ENCODE results near the gene SELENOW. TPM values are rescaled to one million over a fixed set of nuclear protein-coding genes. Genes with fewer than 3 reads are reported as not detected.

Gene SELENOW
- total RNA-seq, 3 donors from 2014 or later, result 297 to 525 (median 450) TPM

DNA sequence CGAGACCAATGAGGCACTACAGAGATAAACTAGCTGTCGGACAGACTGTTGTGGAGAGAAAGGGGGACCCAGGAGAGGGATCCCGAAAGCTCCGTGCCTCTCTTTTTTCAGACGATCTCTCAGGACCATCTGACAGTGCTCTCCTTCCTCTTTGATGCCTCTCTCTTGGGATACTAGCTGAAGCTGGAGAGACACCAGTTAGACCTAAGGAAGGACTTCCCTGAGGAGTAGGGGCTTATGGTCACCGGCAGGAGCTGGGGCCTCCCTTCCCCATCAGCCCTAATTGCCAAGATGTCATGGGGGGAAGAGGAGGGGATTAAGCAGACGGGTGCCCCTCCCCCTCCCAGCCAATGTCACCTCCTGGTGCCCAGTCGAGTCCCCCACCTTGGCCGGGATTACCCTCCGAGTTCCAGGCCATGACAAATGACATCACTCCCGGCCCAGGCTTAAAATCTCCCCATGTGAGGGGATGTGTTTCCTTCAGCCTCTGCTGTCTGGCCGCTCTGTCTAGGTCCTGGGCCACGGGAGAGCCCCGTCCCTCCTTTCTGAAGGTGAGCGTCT, 43.0 kb downstream of the SELENOW start, which contains the start of gene CRX:
CRX (plus strand) TSS at position 478 of the 561 bp plus-strand sequence. CDS start 12,507 bp downstream, outside the sequence.
- H3K9me3 ChIP-seq, result peaks cover 0 to under 1% of the 10 kb centered on the region in 2 donors
- no peak for DNase-seq (ENCODE audit: low spot score in 2 of 2)
- H3K27me3 ChIP-seq, result peaks cover 0 to 21% of the 10 kb centered on the region in 2 donors
- TF ChIP-seq POLR2AphosphoS5 (IDR thresholded peaks at IDR 0.05) (no peak), POLR2A (IDR thresholded peaks at IDR 0.05) (no peak)
- TF ChIP-seq, protein P1, sequence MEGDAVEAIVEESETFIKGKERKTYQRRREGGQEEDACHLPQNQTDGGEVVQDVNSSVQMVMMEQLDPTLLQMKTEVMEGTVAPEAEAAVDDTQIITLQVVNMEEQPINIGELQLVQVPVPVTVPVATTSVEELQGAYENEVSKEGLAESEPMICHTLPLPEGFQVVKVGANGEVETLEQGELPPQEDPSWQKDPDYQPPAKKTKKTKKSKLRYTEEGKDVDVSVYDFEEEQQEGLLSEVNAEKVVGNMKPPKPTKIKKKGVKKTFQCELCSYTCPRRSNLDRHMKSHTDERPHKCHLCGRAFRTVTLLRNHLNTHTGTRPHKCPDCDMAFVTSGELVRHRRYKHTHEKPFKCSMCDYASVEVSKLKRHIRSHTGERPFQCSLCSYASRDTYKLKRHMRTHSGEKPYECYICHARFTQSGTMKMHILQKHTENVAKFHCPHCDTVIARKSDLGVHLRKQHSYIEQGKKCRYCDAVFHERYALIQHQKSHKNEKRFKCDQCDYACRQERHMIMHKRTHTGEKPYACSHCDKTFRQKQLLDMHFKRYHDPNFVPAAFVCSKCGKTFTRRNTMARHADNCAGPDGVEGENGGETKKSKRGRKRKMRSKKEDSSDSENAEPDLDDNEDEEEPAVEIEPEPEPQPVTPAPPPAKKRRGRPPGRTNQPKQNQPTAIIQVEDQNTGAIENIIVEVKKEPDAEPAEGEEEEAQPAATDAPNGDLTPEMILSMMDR (IDR thresholded peaks at IDR 0.05), result no peak
- H3K4me1 ChIP-seq, result no peaks in the 10 kb centered on the region
- intact Hi-C loops (cut with DNase I; ENCODE audit: low total_unique reads), result no loop called here
- H3K4me3 ChIP-seq, result no peak within 1 kb of the TSS
- no peak within 1 kb of the TSS for H3K27ac ChIP-seq
- H3K36me3 ChIP-seq, result no peaks in the 10 kb centered on the region

DNA sequence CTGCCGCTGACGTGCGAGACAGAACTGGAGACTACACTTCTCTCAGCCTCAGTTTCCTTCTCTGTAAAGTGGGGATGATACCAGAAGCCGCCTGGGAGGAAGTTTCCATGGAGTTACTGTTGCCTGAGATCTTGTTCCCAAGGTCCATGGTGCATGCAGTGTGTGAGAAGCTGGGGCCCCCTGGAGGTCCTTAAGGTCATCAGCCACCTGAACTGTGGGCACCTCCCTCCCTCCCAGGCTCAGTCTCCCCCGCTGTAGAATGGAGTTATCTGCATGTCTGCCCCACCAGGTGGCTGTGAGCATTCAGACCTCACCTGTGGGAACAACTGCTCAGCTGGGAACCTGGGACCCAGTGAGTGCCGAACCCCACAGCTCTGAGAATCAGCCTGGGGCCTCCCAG, 45.9 kb downstream of the SELENOW start:
- no peak for DNase-seq (ENCODE audit: low spot score in 2 of 2)
- peaks cover 4 to 6% of the 10 kb centered on the region in 2 donors for H3K9me3 ChIP-seq
- intact Hi-C loops (cut with DNase I; ENCODE audit: low total_unique reads), result no loop called here
- H3K36me3 ChIP-seq, result no peaks in the 10 kb centered on the region
- no peak overlapping the region for H3K27ac ChIP-seq
- TF ChIP-seq, protein P1 (IDR thresholded peaks at IDR 0.05), result no peak
- TF ChIP-seq POLR2A (IDR thresholded peaks at IDR 0.05) (no peak), POLR2AphosphoS5 (IDR thresholded peaks at IDR 0.05) (no peak)
- H3K4me3 ChIP-seq, result no peak overlapping the region
- H3K4me1 ChIP-seq, result no peaks in the 10 kb centered on the region
- H3K27me3 ChIP-seq, result peaks cover 0 to 17% of the 10 kb centered on the region in 2 donors

DNA sequence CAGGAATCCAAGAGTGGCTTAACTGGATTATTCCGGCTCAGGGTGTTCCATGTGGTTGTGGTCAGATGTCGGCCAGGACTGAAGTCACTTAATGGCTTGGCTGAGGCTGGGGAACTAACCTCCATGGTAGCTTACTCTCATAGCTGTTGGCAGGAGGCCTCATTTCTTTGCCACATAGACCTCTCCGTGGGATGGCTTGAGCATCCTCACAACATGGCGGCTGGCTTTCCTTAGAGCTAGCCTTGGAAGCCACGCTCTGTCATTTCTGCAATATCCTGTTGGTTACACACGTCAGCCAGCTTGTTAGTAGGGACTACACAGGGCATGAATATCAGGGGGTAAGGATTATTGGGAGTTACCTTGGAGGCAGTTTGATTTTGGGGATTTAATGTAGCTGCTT, 48.3 kb downstream of the SELENOW start:
- Histone ChIP-seq H3K27ac (no peak overlapping the region), H3K27me3 (no peaks in the 10 kb centered on the region), H3K9me3 (peaks cover 4 to 6% of the 10 kb centered on the region in 2 donors), H3K4me3 (no peak overlapping the region), H3K36me3 (no peaks in the 10 kb centered on the region), H3K4me1 (no peaks in the 10 kb centered on the region)
- DNase-seq (ENCODE audit: low spot score in 2 of 2), result no peak
- intact Hi-C loops (cut with DNase I; ENCODE audit: low total_unique reads), result no loop called here
- no peak for TF ChIP-seq POLR2AphosphoS5 (IDR thresholded peaks at IDR 0.05)
- TF ChIP-seq POLR2A (IDR thresholded peaks at IDR 0.05), result no peak
- TF ChIP-seq, protein P1 (IDR thresholded peaks at IDR 0.05), result no peak

DNA sequence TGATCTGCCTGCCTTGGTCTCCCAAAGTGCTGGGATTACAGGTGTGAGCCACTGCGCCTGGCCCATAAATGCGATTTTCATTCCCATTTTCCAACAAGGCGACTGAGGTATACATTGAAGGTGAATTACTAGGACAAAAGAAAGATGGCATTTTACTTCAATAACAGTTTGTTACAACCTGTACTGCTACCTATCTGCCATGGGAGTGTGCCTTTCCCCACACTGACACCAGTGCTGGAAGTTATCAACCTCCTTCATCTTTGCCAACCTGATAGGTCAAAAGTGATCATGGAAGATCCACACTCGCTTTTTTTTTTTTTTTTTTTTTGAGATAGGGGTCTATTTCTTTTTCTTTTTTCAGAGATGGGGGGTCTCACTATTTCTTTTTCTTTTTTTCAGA, 54.2 kb downstream of the SELENOW start:
- H3K4me1 ChIP-seq, result no peaks in the 10 kb centered on the region
- H3K27me3 ChIP-seq, result no peaks in the 10 kb centered on the region
- H3K4me3 ChIP-seq, result no peak overlapping the region
- H3K36me3 ChIP-seq, result no peaks in the 10 kb centered on the region
- DNase-seq (ENCODE audit: low spot score in 2 of 2), result no peak
- TF ChIP-seq POLR2A (IDR thresholded peaks at IDR 0.05) (no peak), POLR2AphosphoS5 (IDR thresholded peaks at IDR 0.05) (no peak)
- TF ChIP-seq, protein P1 (IDR thresholded peaks at IDR 0.05), result no peak
- intact Hi-C loops (cut with DNase I; ENCODE audit: low total_unique reads), result no loop called here
- H3K27ac ChIP-seq, result no peak overlapping the region
- H3K9me3 ChIP-seq, result no peaks in the 10 kb centered on the region

Other genes starting within 250 kb of the SELENOW start
- gene ZNF541, start 205.6 kb upstream of the SELENOW start, total RNA-seq, result 1 to 10 TPM in 1 of 3 donors, under 1 TPM in 1, not detected in 1; 0.15 to 1.4 TPM
- 1 to 10 TPM; 4.2 to 8.3 (median 7.5) TPM for gene BICRA, start 169.6 kb upstream of the SELENOW start, total RNA-seq
- gene EHD2, start 65.3 kb upstream of the SELENOW start, total RNA-seq, result 100 to 1,000 TPM in 1 of 3 donors, 10 to 100 TPM in 2; 38.8 to 121 (median 67.2) TPM
- gene NOP53, start 33.2 kb upstream of the SELENOW start, total RNA-seq, result 100 to 1,000 TPM; 391 to 498 (median 457) TPM
- not detected for gene TPRX1, start 25.8 kb downstream of the SELENOW start, total RNA-seq
- gene CRX, start 43.2 kb downstream of the SELENOW start, total RNA-seq, result not detected
- not detected for gene TPRX2, start 80.5 kb downstream of the SELENOW start, total RNA-seq
- gene SULT2A1, start 107.6 kb downstream of the SELENOW start, total RNA-seq, result not detected
- gene BSPH1, start 213.5 kb downstream of the SELENOW start, total RNA-seq, result not detected
- not detected for gene ELSPBP1, start 215.9 kb downstream of the SELENOW start, total RNA-seq

Data from breast epithelium (tissue), 4 donors.